KBM-7 (cell line): ENCODE results near the gene IRF6.
A peak's percentile ranks its signal among the peaks of the same experiment; 100 is the strongest.

Experiments
- DNase-seq: peaks from one replicate; pipeline ENCODE4 v3.0.0-alpha.2; 2015
- in situ Hi-C: fragments of 300-500 bp; cut with MboI; formaldehyde crosslinking; loops from 2 replicates; pipeline ENCODE4 v1.14.3; 2020; ENCODE audit warnings: low sequenced_read_pairs, low pct_unique_long_range_greater_than_20kb, mixed read lengths

The IRF6 gene

DNA sequence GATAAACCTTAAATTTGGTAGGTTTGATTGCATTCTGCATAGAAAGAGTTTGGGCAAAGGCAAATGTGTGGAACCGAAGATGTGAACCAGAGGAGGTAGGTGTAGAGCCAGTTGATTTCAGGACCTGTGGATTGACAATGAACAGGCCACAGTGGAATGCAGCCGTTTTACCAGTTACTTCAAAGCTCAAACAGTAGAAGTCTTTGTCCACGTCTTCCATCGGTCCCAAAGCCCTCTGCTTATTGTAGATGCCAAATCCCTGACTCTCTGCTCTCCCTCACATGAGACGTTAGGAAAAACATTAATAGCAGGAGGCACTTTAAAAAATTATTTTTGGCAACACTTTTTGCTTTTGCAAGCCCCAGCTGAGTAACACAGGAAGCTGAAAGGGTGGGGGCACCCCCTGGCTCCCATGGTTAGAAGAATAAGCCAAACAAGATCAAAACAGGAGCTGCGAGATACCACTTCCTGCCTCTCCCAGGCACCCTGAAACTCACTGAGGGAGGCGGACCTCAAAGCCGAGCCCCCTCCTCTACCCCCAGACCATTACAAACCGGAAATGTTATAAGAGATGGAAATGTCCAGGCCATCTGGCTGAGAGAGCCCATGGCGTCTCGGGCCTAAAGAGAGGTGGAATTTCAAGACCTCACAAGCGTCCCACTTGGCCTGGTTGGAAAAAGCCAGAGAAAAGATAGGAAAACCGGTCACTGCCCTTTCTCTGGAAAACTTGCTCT is 36.6 kb downstream of the IRF6 start:
- in situ Hi-C loops = no loop called here
- DNase-seq = peak; percentile 72

DNA sequence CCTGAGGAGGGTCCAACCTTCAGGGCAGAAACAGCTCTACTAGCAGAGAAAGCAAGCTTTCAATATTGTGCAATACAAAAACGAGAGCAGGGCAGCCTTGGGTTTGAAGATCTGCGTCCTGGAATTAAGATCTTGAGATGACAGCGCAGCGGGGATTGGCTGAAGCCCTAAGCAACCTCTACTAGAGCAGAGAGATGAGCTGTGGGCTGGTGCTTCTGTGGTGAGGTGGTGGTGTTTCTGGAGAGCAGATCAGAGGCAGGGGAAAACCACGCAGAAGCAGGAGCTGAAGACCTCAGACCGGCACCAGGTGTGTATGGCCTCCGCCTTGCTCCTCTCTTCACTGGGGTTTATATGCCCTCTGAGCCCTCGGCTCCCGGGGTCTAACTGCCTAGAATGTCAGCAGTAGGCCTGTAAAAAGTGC is 37.6 kb downstream of the IRF6 start:
- in situ Hi-C loops = no loop called here
- peak; percentile 37 for DNase-seq

DNA sequence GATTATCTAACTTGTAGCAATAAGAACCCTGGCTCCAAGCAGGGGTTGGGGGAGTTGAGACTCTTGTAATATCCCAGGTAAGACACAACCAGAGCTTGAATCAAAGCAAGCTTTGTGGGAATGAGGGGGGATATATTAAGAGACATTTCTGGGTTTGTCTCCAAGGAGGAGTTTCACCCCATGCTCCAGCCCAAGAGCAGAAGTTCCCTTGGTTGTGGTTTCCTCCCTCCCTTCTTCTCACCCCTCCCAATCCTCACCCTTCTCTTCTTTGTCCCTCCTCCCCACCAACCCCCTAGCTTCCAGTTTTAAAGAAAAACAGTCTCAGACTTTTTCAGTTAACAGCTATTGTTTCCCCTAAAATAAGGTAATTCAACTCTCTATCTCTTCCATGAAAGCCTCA is 38.2 kb downstream of the IRF6 start:
- in situ Hi-C loops = no loop called here
- DNase-seq = peak; percentile 72

DNA sequence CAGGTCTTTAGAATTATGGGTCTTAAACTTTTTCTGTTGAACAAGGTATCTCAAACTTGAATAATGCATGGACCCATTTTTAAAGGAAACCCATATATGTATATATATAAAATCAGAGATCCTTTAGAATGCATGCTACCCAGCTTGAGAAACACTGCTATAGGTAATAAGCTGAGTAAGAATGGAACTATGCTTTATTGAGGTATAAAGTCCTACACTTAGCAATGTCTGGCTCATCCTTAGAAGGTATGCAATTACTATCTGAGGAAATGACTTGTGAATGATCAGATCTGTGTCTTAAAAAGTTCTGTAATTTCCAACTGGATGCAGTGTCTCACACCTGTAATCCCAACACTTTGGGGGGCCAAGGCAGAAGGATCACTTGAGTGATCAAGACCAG is 38.8 kb downstream of the IRF6 start:
- DNase-seq = no peak
- in situ Hi-C loops = no loop called here

DNA sequence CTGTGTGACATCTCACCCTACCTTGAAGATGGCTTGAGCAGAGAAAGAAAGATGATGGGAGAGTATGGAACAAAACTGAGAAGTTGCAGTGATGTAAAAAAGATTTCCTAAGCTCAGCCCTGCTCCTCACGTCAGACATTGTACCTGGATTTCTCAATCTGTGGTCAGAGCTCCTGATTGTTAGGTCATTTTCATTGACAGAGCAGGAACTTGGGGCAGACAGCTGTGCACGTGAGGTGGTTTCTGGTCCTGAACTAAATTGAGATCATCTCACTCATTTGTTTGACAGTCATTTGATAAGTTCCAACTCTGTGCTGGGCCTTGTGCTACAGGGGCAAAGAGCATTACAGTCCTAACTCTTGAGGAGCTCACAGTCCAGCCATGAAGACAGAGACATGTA is 39.9 kb downstream of the IRF6 start:
- DNase-seq = peak; percentile 12
- in situ Hi-C loops = no loop called here

DNA sequence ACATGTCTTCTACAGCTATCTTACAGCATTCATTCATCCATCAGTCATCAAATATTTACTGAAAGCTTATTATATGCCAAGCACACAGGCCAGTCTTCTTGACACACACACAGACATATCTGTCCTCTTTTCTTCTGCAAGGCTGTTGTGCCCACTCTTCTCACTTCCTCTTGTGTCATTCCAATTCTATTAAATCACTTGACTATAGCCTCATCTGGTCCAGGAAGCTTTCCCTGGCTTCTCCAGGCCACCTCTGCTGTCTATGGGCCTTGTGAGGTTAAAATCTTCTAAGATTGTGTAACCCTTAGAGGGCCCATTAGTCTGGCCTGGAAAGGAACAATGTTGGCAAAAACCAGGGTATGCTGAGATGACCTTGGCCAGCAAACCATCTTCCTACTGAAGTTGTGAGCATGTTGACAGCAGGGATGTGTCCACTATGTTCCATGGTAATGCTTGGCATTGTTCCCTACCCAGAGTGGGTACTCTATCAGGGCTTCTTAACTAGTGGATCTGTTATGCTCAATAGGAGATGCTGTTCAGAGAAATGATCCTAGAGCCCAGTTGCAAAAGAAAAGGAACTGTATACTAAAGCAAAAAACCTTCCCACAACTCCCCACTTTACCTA is 44.8 kb downstream of the IRF6 start:
- in situ Hi-C loops = no loop called here
- DNase-seq = no peak

DNA sequence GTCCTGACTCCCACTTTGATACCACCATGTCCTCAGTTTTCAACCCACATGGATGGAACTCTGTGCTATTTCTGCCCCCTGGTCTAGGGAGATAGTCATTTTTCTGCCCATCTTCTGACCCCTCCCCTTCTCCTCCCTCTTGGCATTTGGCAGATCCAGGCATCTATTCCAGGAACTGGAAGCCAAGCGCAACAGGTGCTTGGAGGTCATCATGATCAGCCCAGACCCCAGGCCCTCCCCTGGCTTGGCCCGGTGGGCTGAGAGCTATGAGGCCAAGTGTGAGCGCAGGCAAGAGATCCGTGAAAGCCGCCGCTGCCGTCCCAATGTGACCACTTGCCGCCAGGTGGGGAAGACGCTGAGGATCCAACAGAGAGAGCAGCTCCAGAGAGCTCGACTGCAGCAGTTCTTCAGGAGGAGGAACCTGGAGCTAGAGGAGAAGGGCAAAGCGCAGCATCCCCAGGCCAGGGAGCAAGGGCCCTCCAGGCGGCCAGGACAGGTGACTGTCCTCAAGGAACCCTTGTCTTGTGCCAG is 46.0 kb downstream of the IRF6 start:
- in situ Hi-C loops = no loop called here
- no peak for DNase-seq

DNA sequence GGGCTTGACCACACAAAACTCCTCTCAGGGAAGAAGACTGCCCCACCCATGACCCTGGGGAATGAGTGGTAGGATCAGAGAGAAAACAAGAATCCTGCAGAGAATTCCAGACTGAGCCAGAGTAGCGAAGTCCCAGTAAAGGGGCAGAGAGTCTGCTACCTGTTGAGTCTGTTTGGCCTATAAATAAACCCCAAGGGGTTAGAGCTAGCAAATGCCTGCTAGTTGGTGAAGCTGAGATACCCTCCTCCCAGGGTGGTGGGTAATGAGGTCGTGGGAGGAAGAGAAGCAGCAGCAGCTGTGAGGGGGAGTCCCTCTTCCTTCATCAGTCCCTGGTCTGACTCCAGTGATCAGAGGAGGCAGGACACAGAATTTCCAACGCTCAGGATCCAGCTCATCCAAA is 47.5 kb downstream of the IRF6 start:
- in situ Hi-C loops = no loop called here
- DNase-seq = peak; percentile 24

DNA sequence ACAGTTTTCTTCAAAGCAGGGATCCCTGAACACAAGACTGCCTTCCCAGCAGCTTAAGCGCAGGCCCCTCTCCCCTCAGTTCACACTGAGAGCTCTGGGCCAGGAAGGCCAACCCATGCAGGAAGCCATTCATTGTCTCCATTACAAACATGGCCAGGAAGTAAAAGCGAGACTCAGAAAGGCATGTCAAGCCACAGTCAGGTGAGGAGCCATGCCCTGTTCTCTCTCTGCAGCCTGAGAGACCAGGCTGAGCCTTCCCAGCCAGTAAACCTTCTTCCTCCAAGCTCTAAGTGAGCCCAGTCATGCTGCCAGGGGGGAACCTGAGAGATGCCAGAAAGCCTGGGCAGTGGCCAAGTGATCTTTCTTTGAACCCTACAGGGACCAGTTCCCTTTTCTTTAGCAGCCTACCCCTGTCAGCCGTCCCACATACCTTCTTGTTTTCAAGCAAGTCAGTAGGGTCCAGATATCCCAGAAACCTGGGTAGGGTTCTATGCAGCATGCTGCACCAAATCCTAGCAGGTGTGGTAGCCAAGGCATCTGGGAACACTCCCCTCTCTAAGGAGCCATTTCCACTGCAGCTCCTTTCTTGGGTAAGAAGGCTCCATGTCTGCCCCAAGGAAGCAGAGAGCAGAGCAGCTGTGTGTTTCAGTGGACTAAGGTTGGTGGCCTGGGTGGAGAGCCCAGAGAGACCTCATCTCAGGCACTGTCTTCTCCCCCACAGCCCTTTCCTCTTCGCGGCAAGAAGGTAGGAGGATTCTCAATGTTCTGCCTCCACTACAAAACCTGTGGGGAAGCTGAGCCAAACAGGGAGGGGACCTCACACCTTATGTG is 49.1 kb downstream of the IRF6 start:
- DNase-seq = peak; percentile 72
- in situ Hi-C loops = no loop called here

DNA sequence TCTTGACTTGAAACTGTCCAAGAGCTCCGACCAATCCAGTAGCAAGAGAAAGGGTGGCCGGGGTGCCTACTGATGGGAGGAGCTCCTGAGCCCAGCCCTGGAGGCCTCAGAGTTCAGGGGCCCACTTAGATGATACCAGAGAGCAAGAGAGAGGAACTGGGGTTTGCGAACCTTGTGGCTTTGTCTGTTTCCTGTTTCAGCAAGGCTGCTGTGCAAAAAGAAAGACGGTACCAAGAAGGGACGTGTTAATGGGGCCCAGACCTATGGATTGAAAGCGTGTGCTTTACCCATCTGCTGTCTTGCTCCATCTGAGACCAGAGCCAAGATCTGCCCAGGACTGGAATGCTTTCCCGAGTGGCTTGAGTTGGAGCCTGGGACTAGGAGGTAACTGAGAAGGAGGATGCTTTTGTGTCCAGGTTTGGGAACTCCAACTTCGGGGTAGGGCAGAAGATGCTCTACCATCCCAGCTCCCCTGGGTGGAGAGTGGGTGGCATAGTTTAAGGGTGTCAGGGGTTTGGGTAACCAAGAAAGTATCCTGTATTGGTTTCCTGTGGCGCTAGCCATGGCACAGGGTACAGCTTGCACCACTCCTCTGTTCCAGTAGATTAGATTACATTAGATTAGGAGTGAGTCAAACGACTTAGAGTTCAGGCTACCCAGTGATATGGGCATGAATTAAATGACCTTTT is 49.9 kb downstream of the IRF6 start, which contains the start of gene TRAF3IP3:
TSS of gene TRAF3IP3 (plus strand) at position 128 of the 689 bp plus-strand sequence. CDS start 3,987 bp downstream, outside the sequence.
- in situ Hi-C loops = no loop called here
- peak; percentile 93 for DNase-seq

DNA sequence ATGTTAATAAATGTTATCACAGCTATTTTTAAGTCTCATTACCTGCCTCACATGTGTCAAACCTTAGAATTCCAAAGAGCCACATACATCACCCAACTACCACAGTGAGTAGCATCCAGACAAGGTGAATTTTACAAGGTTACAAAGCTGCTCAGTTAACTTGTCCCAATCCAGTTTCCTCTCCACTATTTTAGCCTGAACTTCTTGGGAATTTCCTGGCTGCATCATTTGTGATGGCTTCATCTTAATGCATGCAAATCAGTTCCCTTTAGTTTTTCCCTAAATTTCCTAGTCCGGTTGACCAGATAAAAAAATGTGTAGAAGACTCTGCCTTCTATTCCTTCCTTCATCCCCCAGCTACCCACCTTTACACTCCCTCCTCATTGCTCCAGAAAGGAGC is 50.7 kb downstream of the IRF6 start:
- in situ Hi-C loops = no loop called here

DNA sequence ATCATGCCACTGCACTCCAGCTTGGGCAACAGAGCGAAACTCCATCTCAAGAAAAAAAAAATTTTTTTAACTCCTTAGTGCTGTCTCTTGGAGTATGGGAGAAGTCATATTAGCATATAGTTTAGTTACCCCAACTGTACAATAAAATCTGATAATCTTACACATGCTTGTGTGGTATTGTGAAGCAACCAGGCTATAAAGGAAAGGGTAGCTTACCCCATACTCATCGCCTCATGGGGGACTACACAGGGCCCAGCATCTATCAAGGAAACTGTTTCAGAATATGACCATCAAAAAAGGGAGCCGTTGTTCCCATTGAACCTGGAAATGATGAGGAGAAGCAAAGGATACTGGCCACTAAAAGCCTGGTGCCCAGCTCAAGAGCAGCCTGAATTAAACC is 53.1 kb downstream of the IRF6 start:
- in situ Hi-C loops = no loop called here
- DNase-seq = no peak

More for the DNA sequence above, 50.7 kb downstream of the IRF6 start:
- no peak for DNase-seq

DNA sequence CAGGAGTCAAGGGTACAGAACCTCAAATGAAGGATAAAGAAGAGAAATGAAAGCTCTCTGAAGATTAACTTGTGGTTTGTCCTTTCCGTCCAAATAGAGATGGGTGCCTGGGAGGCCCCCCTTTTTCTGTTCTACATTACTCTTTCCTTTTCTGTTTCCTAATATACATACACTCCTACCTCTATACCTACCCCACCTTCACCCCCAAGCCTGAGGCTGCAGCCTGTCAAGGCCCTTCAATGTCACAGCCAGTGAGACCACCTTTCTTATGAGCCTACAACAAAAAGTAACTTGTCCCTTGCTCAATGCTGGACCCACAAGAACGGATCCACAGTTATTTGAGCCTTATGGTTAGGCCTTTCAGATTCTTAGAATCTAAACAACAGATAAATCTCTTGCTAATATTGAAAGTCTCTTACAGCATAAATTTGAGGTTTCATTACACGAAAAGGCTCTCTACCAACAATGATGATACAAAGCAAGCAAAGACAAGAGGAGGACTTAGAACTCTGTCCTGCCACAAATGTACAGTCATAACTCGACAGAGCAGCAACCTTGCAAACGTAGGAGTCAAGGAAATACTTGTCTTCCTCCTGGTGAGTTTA is 54.2 kb downstream of the IRF6 start:
- DNase-seq = no peak

DNA sequence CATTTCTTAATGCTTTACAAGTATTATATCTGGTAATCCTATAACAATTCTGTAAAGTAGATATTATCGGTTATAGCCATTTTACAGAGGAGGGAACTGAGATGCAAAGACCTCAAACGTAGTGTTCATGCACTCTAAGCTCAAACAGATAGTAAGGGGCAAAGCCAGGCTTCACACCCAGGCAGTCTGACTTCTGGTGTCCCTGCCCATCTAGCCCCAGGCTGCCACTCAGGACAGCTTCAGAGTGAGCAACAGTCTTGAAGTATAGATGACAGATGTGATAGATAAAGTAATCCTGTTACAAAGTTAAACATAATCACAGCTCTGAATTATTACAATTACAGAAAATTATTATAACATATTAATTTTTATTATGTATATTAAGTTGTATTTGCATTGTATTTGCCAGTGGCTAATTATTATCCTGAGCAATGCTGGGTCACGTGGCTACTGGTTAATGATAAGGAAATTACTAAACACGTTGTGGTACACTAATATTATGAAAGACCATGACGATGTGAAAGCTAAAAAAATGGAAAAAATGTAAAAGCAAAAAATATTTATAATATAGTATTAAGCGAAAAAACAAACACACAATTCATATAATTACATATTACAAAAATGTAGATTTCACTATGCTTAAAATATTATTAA is 56.1 kb downstream of the IRF6 start:
- DNase-seq = no peak
- in situ Hi-C loops = no loop called here

More for the DNA sequence above, 54.2 kb downstream of the IRF6 start:
- in situ Hi-C loops = no loop called here

DNA sequence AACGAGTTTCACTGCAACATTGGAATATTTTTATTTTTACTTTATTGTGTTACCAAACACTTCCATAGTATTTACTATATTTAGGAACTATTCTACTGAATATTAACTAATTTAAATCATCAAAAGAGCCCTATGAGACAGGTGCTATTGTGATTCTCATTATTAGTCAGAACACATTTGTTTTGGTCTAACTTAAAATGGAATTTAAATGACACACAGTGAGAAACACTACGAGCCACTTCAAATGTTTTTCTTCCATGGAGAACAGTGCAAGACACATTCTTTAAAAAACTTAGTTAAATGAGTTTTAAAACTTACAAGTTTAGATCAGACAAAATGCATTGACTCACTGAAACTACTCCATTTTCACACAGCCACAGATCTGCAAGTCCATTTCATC is 56.7 kb downstream of the IRF6 start:
- DNase-seq = no peak
- in situ Hi-C loops = no loop called here

DNA sequence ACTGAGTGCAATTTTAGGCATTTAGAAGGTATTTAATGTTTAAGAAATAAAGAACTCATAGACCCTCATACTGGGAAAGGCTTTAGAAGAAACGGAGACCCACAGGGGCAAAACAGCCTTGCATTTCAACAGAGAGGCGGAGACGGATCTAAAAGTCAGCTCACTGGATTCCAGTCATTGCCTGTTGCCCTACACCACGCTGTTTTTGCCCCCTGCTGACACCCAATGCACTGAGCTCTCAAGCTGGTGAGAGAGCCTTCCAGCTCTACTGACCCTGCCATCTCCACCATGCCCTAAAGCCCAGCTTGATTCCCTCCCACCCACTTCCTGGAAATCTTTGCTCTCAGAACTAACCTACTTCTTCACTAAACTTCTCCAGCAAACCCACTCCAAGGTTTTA is 57.3 kb downstream of the IRF6 start:
- in situ Hi-C loops = no loop called here
- no peak for DNase-seq

DNA sequence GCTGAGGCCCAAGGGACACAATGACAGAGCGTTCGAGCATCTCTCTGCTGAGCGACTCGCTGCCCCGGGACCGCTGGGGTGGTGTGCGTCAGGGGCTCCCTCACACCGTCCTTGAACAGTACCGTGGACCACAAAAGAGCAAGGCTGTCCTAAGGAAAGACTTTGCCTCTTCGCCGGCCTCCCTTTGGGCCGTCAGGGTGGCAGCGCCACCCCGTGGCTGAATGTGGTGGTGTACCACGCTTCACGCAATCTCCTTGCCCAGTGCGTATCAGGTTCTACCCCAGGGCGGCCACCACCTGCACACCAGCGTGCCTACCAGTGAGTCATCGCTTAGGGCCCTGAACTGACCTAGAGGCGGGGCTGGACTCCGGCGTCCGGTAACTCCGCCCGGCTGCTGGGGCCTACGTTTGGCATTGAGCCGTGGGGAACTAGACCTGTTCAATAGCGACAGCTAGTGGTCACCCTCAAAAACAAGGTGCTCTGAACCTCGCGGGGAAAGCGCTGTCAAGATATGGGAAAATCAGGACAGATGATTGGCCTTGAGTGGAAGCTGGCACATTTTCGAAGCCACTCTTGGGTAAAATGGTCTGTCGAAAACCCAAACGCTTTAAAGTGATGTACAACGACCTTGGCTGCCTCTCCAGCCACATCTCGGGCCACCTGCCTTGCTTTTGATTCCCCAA is 58.2 kb downstream of the IRF6 start:
- in situ Hi-C loops = no loop called here
- peak; percentile 92 for DNase-seq
